Activated naive CD8-positive, alpha-beta T cell treated with anti-CD3 and anti-CD28 coated beads, Interleukin-2, amount 50 U/mL, for 24 hours (primary cell): ENCODE results near the gene GALNT9.
A peak's percentile ranks its signal among the peaks of the same experiment; 100 is the strongest.
"Not testable (repeated sequence)": the region's sequence is repeated elsewhere in the genome, so short reads cannot be mapped to it uniquely, and the experiment has no call there.

Source experiments
- ATAC-seq: fragments of 150-1000 bp; cut with Tn5 transposase; one replicate; pipeline ENCODE4 v1.10.0; 2021
- DNase-seq: peaks from one replicate; pipeline ENCODE4 v3.0.0; 2021
- H3K27ac Mint-ChIP-seq: one replicate; pipeline ENCODE4 v1.8.0; 2021; ENCODE audit warnings: mild to moderate bottlenecking, mixed read lengths
- H3K27me3 Mint-ChIP-seq: one replicate; pipeline ENCODE4 v1.8.0; 2021; ENCODE audit warnings: mixed read lengths
- H3K36me3 Mint-ChIP-seq: one replicate; pipeline ENCODE4 v1.8.0; 2021; ENCODE audit warnings: low read depth, mixed read lengths
- H3K4me1 Mint-ChIP-seq: one replicate; pipeline ENCODE4 v1.8.0; 2021; ENCODE audit warnings: mixed read lengths
- H3K4me3 Mint-ChIP-seq: one replicate; pipeline ENCODE4 v1.8.0; 2021; ENCODE audit warnings: mild to moderate bottlenecking, moderate library complexity, mixed read lengths
- H3K9me3 Mint-ChIP-seq: one replicate; pipeline ENCODE4 v1.8.0; 2021; ENCODE audit warnings: mixed read lengths

GALNT9 gene

DNA sequence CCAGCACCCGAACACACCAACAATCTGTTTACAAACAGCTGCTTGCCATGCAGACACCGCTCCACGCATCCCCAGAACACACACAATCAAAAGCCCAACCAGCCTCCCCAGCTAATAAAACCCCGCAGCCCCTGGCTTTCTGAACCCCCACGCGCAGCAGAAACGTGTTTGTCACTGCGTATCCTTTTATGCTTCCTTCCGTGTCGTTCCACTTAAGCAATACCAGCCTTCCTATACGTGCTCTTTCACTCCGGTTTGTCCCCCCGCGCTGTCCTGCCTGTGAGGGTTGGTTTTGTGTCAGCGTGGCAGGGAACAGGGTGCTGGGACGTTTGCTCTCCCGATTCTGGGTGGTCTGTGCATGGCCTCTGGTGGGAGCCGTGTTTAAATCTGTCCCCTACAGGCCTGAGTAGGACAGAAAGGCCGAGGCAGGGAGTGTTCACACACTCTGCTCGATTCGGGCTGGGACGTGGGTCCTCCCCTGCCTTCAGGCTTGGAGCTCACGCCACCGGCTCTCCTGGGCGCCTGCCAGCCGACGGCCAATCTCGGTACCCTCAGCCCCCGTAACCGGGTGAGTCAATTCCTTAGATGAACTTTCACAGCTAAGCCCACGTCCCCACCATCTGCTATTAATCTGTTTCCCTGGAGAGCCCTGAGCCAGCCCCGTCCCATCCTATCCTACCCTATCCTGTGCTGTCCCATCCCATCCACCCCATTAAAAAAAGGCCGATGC is 125.2 kb downstream of the GALNT9 start:
- peaks cover 4% of the 10 kb centered on the region for H3K4me1 Mint-ChIP-seq
- no peak overlapping the region for H3K4me3 Mint-ChIP-seq
- H3K36me3 Mint-ChIP-seq, result no peaks in the 10 kb centered on the region
- no peak for DNase-seq
- no peaks in the 10 kb centered on the region for H3K9me3 Mint-ChIP-seq
- no peak overlapping the region for H3K27ac Mint-ChIP-seq
- H3K27me3 Mint-ChIP-seq, result peaks cover 32% of the 10 kb centered on the region
- ATAC-seq, result no peak

DNA sequence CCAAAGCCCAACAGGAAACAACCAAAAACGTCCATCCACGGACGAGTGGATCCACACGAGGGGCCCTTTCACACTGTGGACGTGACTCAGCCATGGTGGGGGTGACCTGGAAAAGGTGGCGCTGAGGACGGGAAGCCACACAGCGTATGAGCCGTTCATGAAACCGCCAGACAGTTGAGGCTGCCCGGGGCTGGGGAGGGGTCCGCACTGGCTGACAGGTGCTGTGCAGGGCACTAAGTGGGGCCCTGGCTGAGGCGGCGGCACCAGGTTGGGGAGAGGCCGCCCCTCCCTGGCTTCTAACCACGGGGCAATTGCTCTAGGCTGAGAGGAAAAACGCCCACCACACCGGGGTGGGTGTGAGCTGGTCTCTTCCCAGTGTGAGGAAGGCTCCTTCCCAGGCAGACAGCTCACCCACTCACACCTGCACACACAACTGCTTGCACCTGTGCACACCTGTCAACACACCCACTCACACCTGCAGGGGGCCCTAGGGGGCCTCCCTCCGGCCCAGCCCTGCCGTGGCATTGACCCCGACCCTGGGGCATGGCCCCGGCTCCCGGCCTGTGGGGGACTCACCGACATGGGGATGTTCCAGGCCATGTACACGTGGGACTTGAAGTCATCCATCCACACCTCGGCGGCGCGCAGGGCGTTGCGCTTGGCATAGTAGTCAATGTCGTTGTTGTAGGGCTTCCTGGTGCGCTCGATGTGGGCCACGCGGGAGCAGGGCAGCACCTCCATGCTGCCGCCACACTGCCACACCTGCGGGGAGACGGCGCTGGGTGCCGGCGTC is 126.3 kb downstream of the GALNT9 start:
- Mint-ChIP-seq H3K27ac (no peak overlapping the region), H3K4me1 (peaks cover 4% of the 10 kb centered on the region), H3K36me3 (no peaks in the 10 kb centered on the region), H3K27me3 (peaks cover 32% of the 10 kb centered on the region), H3K4me3 (no peak overlapping the region), H3K9me3 (no peaks in the 10 kb centered on the region)
- DNase-seq, result no peak
- ATAC-seq, result no peak

DNA sequence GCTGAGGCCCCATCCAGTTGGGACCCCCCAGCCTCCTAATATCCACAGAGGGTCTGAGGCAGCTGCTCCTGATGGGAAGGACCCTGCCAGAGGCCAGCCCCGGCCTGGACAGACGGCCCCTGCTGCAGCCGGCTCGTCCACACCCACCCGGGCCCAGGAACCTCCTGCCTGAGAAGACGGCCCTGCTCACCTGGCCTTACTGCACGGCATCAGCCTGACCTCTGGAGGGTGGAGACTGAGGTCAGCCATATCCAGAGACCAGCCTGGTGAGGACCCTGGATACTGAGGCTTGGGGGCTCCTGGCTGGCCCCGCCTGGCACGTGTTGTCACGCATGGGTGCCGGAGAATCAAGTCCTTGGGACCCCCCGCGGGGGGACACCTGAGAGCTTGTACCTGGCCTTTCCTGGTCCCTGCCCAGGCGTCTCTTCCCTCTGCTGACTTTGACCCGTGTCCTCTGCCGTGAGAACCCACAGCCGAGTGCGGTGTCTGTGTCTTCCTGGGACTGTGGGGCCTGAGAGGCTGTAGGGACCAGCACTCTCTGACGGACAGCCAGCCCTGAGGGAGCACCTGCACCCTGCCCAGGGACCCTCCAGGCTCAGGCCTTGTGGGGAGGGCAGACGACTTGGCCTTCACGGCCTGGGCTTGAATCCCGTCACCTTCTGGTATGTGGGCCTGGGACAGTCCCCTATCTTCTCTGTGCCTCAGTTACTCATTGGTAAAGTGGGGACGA is 127.8 kb downstream of the GALNT9 start:
- H3K36me3 Mint-ChIP-seq, result no peaks in the 10 kb centered on the region
- peaks cover 4% of the 10 kb centered on the region for H3K4me1 Mint-ChIP-seq
- no peak overlapping the region for H3K4me3 Mint-ChIP-seq
- H3K27ac Mint-ChIP-seq, result no peak overlapping the region
- DNase-seq (no peak), ATAC-seq (no peak)
- peaks cover 25% of the 10 kb centered on the region for H3K27me3 Mint-ChIP-seq
- no peaks in the 10 kb centered on the region for H3K9me3 Mint-ChIP-seq

DNA sequence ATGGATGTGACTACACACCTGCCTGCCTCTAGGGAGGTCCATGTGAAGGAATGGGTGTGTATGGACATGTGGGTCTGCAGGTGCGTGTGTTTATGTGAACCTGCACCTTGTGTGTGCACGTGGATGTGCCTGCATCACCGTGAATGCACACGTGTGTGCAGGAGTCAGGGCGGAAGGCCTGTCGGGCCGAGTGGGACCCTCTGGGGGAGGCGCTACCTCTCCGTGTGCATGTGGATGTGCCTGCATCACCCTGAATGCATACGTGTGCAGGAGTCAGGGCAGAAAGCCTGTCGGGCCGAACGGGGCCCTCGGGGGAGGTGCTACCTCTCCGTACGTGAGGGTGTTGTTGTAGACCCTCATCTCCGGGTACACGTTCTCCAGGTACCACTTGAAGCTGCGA is 128.6 kb downstream of the GALNT9 start:
- peaks cover 18% of the 10 kb centered on the region for H3K27me3 Mint-ChIP-seq
- H3K4me1 Mint-ChIP-seq, result peaks cover 4% of the 10 kb centered on the region
- H3K27ac Mint-ChIP-seq, result no peak overlapping the region
- no peaks in the 10 kb centered on the region for H3K9me3 Mint-ChIP-seq
- H3K36me3 Mint-ChIP-seq, result no peaks in the 10 kb centered on the region
- DNase-seq, result no peak
- ATAC-seq, result no peak
- H3K4me3 Mint-ChIP-seq, result no peak overlapping the region

GRCh38 chr12:132199526-132200319 is 129.7 kb downstream of the GALNT9 start:
- H3K9me3 Mint-ChIP-seq, result no peaks in the 10 kb centered on the region
- no peak overlapping the region for H3K4me3 Mint-ChIP-seq
- H3K27me3 Mint-ChIP-seq, result peaks cover 10% of the 10 kb centered on the region
- no peak overlapping the region for H3K27ac Mint-ChIP-seq
- H3K4me1 Mint-ChIP-seq, result peaks cover 1% of the 10 kb centered on the region
- peaks cover 2% of the 10 kb centered on the region for H3K36me3 Mint-ChIP-seq
- no peak for ATAC-seq
- no peak for DNase-seq

DNA sequence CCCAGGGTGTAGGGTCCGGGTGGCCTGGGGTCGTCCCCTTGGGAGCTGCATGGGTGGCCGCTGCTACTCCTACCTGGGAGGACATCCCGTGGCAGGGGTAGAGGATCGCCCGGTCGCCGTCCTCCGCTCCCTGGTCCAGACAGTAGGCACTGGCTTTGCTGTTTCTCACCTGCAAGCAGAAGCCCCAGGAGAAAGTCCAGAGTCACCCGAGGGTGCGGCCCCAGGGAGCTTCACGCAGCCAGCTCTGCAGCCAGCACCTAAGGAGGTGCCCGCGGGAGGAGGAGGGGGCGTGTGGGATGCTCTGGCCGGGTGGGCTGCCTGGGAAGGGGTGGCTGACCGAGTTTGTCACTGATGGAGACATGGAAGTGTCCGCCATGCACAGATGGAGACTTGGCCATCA is 130.3 kb downstream of the GALNT9 start:
- Mint-ChIP-seq H3K4me3 (no peak overlapping the region), H3K27ac (no peak overlapping the region), H3K9me3 (peaks cover 3% of the 10 kb centered on the region), H3K27me3 (peaks cover 4% of the 10 kb centered on the region), H3K36me3 (peaks cover 3% of the 10 kb centered on the region), H3K4me1 (no peaks in the 10 kb centered on the region)
- ATAC-seq (no peak), DNase-seq (no peak)

DNA sequence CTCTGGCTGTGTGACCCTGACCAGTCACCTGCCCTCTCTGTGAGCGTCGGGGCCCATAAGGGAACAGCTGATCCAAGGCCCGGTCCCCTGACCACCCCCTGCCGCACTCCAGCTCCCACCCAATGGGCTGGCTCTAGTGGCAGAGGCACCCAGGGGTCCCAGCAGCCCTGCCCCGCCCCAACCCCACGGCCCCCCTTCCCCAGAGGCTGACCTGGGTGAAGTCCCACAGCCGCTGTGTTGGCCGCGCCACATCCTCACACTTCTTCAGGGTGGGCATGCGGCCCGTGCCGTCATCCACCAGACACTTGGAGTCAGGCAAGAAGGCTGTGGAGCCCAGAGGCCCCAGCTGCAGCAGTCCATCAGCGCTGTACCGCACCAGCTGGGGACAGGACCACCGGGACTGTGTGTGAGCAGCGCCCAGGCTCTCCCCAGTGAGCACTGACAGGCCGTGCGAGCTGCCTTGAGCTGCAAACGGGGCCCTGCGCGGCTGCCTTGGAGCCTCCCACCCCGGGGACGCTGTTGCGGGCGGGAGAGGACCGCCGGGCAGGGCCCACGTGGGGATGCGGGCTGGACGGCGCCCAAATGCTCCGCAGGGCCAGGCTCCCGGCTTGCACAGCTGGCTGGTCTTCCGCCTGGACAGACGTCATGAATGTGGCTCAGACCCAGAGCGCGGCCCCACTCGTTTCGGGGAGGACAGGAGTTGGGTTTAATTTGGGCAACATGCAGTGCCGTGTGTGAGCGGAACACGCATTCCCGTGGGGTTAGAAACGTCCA is 131.6 kb downstream of the GALNT9 start:
- Mint-ChIP-seq H3K27ac (no peak overlapping the region), H3K9me3 (peaks cover 9% of the 10 kb centered on the region)
- no peak for ATAC-seq

DNA sequence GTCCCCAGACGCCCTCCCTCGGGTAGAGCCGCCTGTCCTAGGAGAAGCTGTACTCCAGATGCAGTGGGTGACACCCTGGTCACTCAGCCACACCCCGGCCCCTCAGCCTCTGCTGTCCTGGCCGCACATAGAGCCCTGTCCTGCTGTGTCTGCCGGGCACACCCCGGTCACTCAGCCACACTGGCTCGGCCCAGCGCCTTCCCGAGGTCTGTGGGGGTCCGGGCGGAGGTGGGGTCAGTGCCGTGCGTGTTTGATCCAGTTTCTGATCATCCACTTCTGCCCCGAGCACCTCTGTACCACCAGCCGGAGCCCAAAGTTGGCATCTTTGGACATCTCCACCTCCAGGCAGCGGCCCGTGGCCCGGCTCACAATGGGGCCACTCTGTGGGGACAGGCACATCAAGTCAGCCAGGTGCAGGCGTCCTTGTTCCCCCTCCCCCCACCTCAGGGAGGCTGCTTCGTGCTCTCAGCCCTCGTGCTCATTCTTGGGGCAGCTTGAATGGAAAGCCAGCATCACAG is 132.5 kb downstream of the GALNT9 start:
- Mint-ChIP-seq H3K9me3 (peaks cover 9% of the 10 kb centered on the region), H3K4me1 (no peaks in the 10 kb centered on the region), H3K27me3 (no peaks in the 10 kb centered on the region), H3K27ac (no peak overlapping the region), H3K4me3 (no peak overlapping the region), H3K36me3 (peaks cover 3% of the 10 kb centered on the region)
- ATAC-seq, result no peak
- no peak for DNase-seq

More for the DNA sequence above, 131.6 kb downstream of the GALNT9 start:
- Mint-ChIP-seq H3K4me3 (no peak overlapping the region), H3K4me1 (no peaks in the 10 kb centered on the region), H3K27me3 (no peaks in the 10 kb centered on the region), H3K36me3 (peaks cover 3% of the 10 kb centered on the region)
- DNase-seq, result no peak

DNA sequence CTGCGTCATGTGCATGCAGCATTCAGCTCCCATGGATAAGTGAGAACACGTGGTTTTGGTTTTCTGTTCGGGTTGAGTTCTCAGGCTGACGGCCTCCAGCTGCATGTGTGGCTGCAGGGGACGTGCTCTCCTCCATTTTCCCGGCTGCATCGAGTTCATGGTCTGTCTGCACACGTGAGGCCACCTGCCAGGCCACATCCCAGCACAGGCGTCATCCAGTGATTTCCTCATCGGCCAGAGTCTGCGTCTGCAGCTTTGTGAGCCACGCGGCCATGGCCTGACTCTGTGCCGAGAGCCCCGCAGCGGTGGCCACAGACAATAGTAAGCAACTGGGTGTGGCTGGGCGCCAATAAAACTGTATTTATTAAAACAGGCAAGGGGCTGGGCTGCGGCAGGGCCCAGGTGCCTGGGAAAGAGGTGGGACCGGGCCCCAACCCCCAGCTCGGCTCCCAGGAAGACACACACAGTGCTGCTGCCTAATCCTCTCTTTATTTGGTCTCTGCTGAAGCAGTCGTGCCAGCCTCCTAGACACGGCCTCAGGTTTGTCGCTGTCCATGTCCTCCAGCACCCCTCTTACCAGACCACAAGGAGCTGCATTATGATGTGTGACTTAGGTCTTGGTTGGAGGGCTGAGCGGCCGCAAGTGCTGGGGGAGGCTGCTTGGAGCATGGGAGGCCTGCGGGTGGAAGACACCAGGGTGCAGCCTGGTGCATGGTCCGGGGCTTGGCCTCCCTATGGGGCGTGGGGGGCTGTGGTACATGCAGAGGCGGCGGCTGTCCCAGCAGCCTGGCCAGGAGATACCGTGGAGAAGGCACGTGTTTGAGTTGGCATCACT is 133.1 kb downstream of the GALNT9 start:
- Mint-ChIP-seq H3K9me3 (peaks cover 9% of the 10 kb centered on the region), H3K4me1 (no peaks in the 10 kb centered on the region), H3K4me3 (no peak overlapping the region), H3K27ac (no peak overlapping the region), H3K36me3 (peaks cover 3% of the 10 kb centered on the region), H3K27me3 (no peaks in the 10 kb centered on the region)
- no peak for ATAC-seq
- DNase-seq, result no peak

GRCh38 chr12:132195242-132195641 is 134.1 kb downstream of the GALNT9 start:
- H3K4me3 Mint-ChIP-seq, result not testable (repeated sequence)

DNA sequence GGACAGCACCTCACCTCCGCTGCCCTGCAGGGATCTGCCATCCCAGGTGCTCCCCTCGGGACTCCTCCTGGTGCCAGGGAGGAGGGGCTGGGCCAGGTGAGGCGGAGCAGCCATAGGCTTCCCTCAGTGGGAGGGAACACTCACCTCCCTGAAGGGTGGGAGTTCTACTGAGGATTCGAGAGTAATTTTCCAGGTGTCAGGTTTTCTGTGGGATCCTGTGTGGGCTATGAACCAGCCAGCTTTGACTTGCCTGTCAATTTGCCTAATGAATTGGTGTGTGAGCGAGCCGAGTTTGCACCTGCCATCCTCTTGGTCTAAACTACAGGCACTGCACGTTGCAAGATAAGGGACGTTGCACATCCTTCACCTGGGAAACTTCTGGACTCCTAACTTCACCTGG is 134.8 kb downstream of the GALNT9 start:
- H3K27ac Mint-ChIP-seq, result no peak overlapping the region
- no peaks in the 10 kb centered on the region for H3K27me3 Mint-ChIP-seq
- ATAC-seq (no peak), DNase-seq (no peak)
- no peak overlapping the region for H3K4me3 Mint-ChIP-seq
- peaks cover 8% of the 10 kb centered on the region for H3K4me1 Mint-ChIP-seq
- peaks cover 3% of the 10 kb centered on the region for H3K36me3 Mint-ChIP-seq
- H3K9me3 Mint-ChIP-seq, result peaks cover 9% of the 10 kb centered on the region

More at GRCh38 chr12:132195242-132195641, 134.1 kb downstream of the GALNT9 start:
- not testable (repeated sequence) for DNase-seq, H3K9me3 Mint-ChIP-seq, ATAC-seq, H3K4me1 Mint-ChIP-seq, H3K27ac Mint-ChIP-seq, H3K36me3 Mint-ChIP-seq, H3K27me3 Mint-ChIP-seq

DNA sequence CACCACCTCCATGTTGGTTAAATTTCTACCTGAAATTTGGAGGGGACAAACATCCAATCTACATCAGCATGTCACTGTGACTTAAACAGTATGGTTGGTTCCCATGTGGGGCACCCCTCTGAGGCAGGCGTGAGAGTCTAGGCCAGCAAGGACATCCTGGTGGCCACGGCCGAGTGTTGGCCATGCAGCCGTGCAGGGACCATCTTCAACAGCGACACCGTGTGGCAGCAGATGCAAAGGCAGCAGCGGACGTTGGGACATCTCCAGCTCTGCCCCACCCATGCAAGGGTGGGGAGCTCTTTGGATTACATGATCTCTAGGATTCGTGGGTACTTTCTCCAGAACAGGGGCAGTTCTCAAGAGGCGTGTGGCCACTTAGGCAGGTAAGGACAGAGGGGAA is 135.3 kb downstream of the GALNT9 start:
- no peak overlapping the region for H3K4me3 Mint-ChIP-seq
- peaks cover 3% of the 10 kb centered on the region for H3K36me3 Mint-ChIP-seq
- ATAC-seq, result no peak
- no peak overlapping the region for H3K27ac Mint-ChIP-seq
- peaks cover 13% of the 10 kb centered on the region for H3K4me1 Mint-ChIP-seq
- H3K27me3 Mint-ChIP-seq, result no peaks in the 10 kb centered on the region
- H3K9me3 Mint-ChIP-seq, result peaks cover 9% of the 10 kb centered on the region
- DNase-seq, result peak; percentile 41
